Keratinocyte (primary cell): ENCODE data around the gene OSCAR.
A peak's percentile ranks its signal among the peaks of the same experiment; 100 is the strongest.

Source experiments
- EZH2 ChIP-seq: IDR thresholded peaks from one replicate; pipeline ENCODE4 v1.6.1; 2012; ENCODE audit warnings: inconsistent platforms, mild to moderate bottlenecking, low read length, moderate library complexity
- TF ChIP-seq, protein P1 (sequence below), 3 experiments: IDR thresholded peaks in 1 of 3; conservative IDR thresholded peaks in 1 of 3; optimal IDR thresholded peaks in 1 of 3; 2 replicates in 2 of 3; 3 replicates in 1 of 3; pipeline versions ENCODE3 to v1.5.1; 2011; ENCODE audit warnings: low read length in 3 of 3, mild to moderate bottlenecking in 3 of 3, moderate library complexity in 2 of 3, control low read depth in 1 of 3, inconsistent platforms in 1 of 3; ENCODE audit not compliant: insufficient read depth in 2 of 3; ENCODE audit errors: extremely low read depth in 1 of 3

DNA sequence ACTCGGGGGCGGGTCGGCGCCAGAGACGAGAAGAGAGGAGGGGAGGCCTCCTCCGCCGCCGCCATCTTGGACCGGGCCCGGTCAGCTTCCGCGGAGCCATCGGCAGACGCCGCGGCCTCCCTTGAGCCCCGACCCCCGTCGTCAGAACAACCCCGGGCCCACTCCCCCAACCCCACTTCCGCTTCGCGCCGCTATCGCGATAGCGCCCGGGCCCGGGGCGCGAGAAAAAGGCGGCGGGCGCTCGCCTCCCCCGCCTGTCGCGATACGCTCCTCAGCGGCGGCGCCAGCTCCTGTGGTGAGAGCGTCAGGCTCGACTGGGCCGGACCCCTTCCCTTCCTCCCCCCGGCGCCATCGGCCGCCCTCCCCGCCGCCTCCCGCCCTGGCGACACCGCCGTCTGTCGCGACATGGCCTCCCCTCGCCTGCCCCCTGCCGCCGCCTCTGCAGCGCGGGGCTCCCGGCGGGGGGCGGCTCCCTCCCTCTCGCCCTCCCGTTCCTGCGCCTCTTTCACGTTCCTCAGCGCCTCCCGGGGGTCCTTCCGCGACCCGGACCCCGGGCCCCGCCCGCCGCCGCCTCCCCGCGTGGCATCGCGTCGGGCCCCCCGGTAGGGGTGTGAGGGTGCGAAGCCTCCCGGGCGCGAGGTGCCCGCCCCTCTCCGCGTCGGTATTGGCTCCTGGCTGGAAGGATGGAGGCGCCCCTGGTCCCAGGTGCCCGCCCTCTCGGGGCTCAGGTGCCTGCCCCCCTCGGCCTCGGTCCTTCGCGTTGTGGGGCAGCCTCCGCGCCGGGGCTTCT, 37.3 kb upstream of the OSCAR start, which contains the start of gene CNOT3:
- TF ChIP-seq, protein P1, sequence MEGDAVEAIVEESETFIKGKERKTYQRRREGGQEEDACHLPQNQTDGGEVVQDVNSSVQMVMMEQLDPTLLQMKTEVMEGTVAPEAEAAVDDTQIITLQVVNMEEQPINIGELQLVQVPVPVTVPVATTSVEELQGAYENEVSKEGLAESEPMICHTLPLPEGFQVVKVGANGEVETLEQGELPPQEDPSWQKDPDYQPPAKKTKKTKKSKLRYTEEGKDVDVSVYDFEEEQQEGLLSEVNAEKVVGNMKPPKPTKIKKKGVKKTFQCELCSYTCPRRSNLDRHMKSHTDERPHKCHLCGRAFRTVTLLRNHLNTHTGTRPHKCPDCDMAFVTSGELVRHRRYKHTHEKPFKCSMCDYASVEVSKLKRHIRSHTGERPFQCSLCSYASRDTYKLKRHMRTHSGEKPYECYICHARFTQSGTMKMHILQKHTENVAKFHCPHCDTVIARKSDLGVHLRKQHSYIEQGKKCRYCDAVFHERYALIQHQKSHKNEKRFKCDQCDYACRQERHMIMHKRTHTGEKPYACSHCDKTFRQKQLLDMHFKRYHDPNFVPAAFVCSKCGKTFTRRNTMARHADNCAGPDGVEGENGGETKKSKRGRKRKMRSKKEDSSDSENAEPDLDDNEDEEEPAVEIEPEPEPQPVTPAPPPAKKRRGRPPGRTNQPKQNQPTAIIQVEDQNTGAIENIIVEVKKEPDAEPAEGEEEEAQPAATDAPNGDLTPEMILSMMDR (optimal IDR thresholded peaks at IDR 0.05 in 1 of 3, IDR thresholded peaks at IDR 0.05 in 1 of 3, conservative IDR thresholded peaks at IDR 0.05 in 1 of 3; ENCODE audit: extremely low read depth in 1 of 3, insufficient read depth in 2 of 3, low read length in 3 of 3), result peak in 1 of 3 experiments; percentile 25
- no peak for TF ChIP-seq EZH2
